ENCODE measurements around the gene ENDOV. TPM values are rescaled to one million over a fixed set of nuclear protein-coding genes. Genes with fewer than 3 reads are reported as not detected.

The ENDOV gene
- total RNA-seq, 1 donor from 2014 or later, result 7.8 TPM

GRCh38 chr17:80477647-80478478 lies 62.9 kb downstream of the ENDOV start:
- peaks cover 75 to 91% (median 90%) of the 10 kb centered on the region in 3 donors for H3K27me3 ChIP-seq (ENCODE audit: control insufficient read depth in 3 of 3, insufficient read depth in 3 of 3, low read length in 3 of 3)
- no peaks in the 10 kb centered on the region for H3K9me3 ChIP-seq (ENCODE audit: control insufficient read depth in 3 of 3, low read length in 3 of 3)
- peak overlapping the region in 2 of 3 donors; percentile 3 to 23 for H3K9ac ChIP-seq (ENCODE audit: low read depth in 1 of 3, low read length in 3 of 3)
- peak overlapping the region in 2 of 3 donors; percentile 45 to 54 for H3K4me3 ChIP-seq (ENCODE audit: low read length in 3 of 3)
- H3K27ac ChIP-seq (ENCODE audit: low read depth, low read length), result no peak overlapping the region
- no peaks in the 10 kb centered on the region for H3K36me3 ChIP-seq (ENCODE audit: control insufficient read depth in 3 of 3, insufficient read depth in 3 of 3, low read length in 3 of 3)
- peaks cover 22 to 31% (median 24%) of the 10 kb centered on the region in 3 donors for H3K4me1 ChIP-seq (ENCODE audit: control insufficient read depth in 3 of 3, insufficient read depth in 3 of 3, low read length in 3 of 3)

- Histone ChIP-seq H3K9me3 (ENCODE audit: control insufficient read depth in 3 of 3, low read length in 3 of 3) (no peaks in the 10 kb centered on the region), H3K27ac (ENCODE audit: low read depth, low read length) (no peak overlapping the region), H3K36me3 (ENCODE audit: control insufficient read depth in 3 of 3, insufficient read depth in 3 of 3, low read length in 3 of 3) (no peaks in the 10 kb centered on the region), H3K4me3 (ENCODE audit: low read length in 3 of 3) (peak overlapping the region; percentile 7 to 54 (median 45)), H3K9ac (ENCODE audit: low read depth in 1 of 3, low read length in 3 of 3) (peak overlapping the region in 2 of 3 donors; percentile 3 to 23), H3K27me3 (ENCODE audit: control insufficient read depth in 3 of 3, insufficient read depth in 3 of 3, low read length in 3 of 3) (peaks cover 68 to 86% (median 85%) of the 10 kb centered on the region in 3 donors), H3K4me1 (ENCODE audit: control insufficient read depth in 3 of 3, insufficient read depth in 3 of 3, low read length in 3 of 3) (peaks cover 22 to 31% (median 24%) of the 10 kb centered on the region in 3 donors)
These were observed 63.7 kb downstream of the ENDOV start for GRCh38 chr17:80478487-80479245.

- peaks cover 63 to 80% (median 79%) of the 10 kb centered on the region in 3 donors for H3K27me3 ChIP-seq (ENCODE audit: control insufficient read depth in 3 of 3, insufficient read depth in 3 of 3, low read length in 3 of 3)
These were observed 64.2 kb downstream of the ENDOV start for GRCh38 chr17:80479246-80479566.

GRCh38 chr17:80480248-80480647 lies 65.3 kb downstream of the ENDOV start:
- H3K4me3 ChIP-seq (ENCODE audit: low read length in 3 of 3), result no peak overlapping the region
- no peak overlapping the region for H3K9ac ChIP-seq (ENCODE audit: low read depth in 1 of 3, low read length in 3 of 3)
- no peak overlapping the region for H3K27ac ChIP-seq (ENCODE audit: low read depth, low read length)
- peaks cover 12 to 15% (median 15%) of the 10 kb centered on the region in 3 donors for H3K4me1 ChIP-seq (ENCODE audit: control insufficient read depth in 3 of 3, insufficient read depth in 3 of 3, low read length in 3 of 3)
- no peaks in the 10 kb centered on the region for H3K36me3 ChIP-seq (ENCODE audit: control insufficient read depth in 3 of 3, insufficient read depth in 3 of 3, low read length in 3 of 3)
- H3K27me3 ChIP-seq (ENCODE audit: control insufficient read depth in 3 of 3, insufficient read depth in 3 of 3, low read length in 3 of 3), result peaks cover 54 to 71% (median 69%) of the 10 kb centered on the region in 3 donors
- no peaks in the 10 kb centered on the region for H3K9me3 ChIP-seq (ENCODE audit: control insufficient read depth in 3 of 3, low read length in 3 of 3)

More at GRCh38 chr17:80479246-80479566, 64.2 kb downstream of the ENDOV start:
- Histone ChIP-seq H3K27ac (ENCODE audit: low read depth, low read length) (no peak overlapping the region), H3K4me3 (ENCODE audit: low read length in 3 of 3) (no peak overlapping the region), H3K9ac (ENCODE audit: low read depth in 1 of 3, low read length in 3 of 3) (no peak overlapping the region), H3K4me1 (ENCODE audit: control insufficient read depth in 3 of 3, insufficient read depth in 3 of 3, low read length in 3 of 3) (peaks cover 22 to 25% (median 24%) of the 10 kb centered on the region in 3 donors), H3K9me3 (ENCODE audit: control insufficient read depth in 3 of 3, low read length in 3 of 3) (no peaks in the 10 kb centered on the region), H3K36me3 (ENCODE audit: control insufficient read depth in 3 of 3, insufficient read depth in 3 of 3, low read length in 3 of 3) (no peaks in the 10 kb centered on the region)

- H3K9me3 ChIP-seq (ENCODE audit: control insufficient read depth in 3 of 3, low read length in 3 of 3), result no peaks in the 10 kb centered on the region
- H3K4me1 ChIP-seq (ENCODE audit: control insufficient read depth in 3 of 3, insufficient read depth in 3 of 3, low read length in 3 of 3), result peaks cover 7 to 9% (median 8%) of the 10 kb centered on the region in 3 donors
- H3K4me3 ChIP-seq (ENCODE audit: low read length in 3 of 3), result no peak overlapping the region
- no peaks in the 10 kb centered on the region for H3K36me3 ChIP-seq (ENCODE audit: control insufficient read depth in 3 of 3, insufficient read depth in 3 of 3, low read length in 3 of 3)
- no peak overlapping the region for H3K9ac ChIP-seq (ENCODE audit: low read depth in 1 of 3, low read length in 3 of 3)
- peaks cover 52 to 72% (median 64%) of the 10 kb centered on the region in 3 donors for H3K27me3 ChIP-seq (ENCODE audit: control insufficient read depth in 3 of 3, insufficient read depth in 3 of 3, low read length in 3 of 3)
- H3K27ac ChIP-seq (ENCODE audit: low read depth, low read length), result no peak overlapping the region
These were observed 66.5 kb downstream of the ENDOV start for GRCh38 chr17:80481284-80482057.

GRCh38 chr17:80482058-80482318 lies 67.0 kb downstream of the ENDOV start:
- Histone ChIP-seq H3K36me3 (ENCODE audit: control insufficient read depth in 3 of 3, insufficient read depth in 3 of 3, low read length in 3 of 3) (no peaks in the 10 kb centered on the region), H3K27me3 (ENCODE audit: control insufficient read depth in 3 of 3, insufficient read depth in 3 of 3, low read length in 3 of 3) (peaks cover 51 to 74% (median 64%) of the 10 kb centered on the region in 3 donors), H3K9ac (ENCODE audit: low read depth in 1 of 3, low read length in 3 of 3) (no peak overlapping the region), H3K4me3 (ENCODE audit: low read length in 3 of 3) (no peak overlapping the region), H3K9me3 (ENCODE audit: control insufficient read depth in 3 of 3, low read length in 3 of 3) (no peaks in the 10 kb centered on the region), H3K4me1 (ENCODE audit: control insufficient read depth in 3 of 3, insufficient read depth in 3 of 3, low read length in 3 of 3) (peaks cover 6 to 13% (median 7%) of the 10 kb centered on the region in 3 donors), H3K27ac (ENCODE audit: low read depth, low read length) (no peak overlapping the region)

GRCh38 chr17:80482555-80483308 lies 67.8 kb downstream of the ENDOV start:
- peaks cover 58 to 74% (median 63%) of the 10 kb centered on the region in 3 donors for H3K27me3 ChIP-seq (ENCODE audit: control insufficient read depth in 3 of 3, insufficient read depth in 3 of 3, low read length in 3 of 3)
- H3K4me1 ChIP-seq (ENCODE audit: control insufficient read depth in 3 of 3, insufficient read depth in 3 of 3, low read length in 3 of 3), result peaks cover 6 to 13% (median 7%) of the 10 kb centered on the region in 3 donors
- no peak overlapping the region for H3K4me3 ChIP-seq (ENCODE audit: low read length in 3 of 3)
- peaks cover 0 to 3% (median 0%) of the 10 kb centered on the region in 3 donors for H3K9me3 ChIP-seq (ENCODE audit: control insufficient read depth in 3 of 3, low read length in 3 of 3)
- no peak overlapping the region for H3K27ac ChIP-seq (ENCODE audit: low read depth, low read length)
- no peaks in the 10 kb centered on the region for H3K36me3 ChIP-seq (ENCODE audit: control insufficient read depth in 3 of 3, insufficient read depth in 3 of 3, low read length in 3 of 3)
- no peak overlapping the region for H3K9ac ChIP-seq (ENCODE audit: low read depth in 1 of 3, low read length in 3 of 3)

- Histone ChIP-seq H3K9me3 (ENCODE audit: control insufficient read depth in 3 of 3, low read length in 3 of 3) (peaks cover 0 to 3% (median 0%) of the 10 kb centered on the region in 3 donors), H3K9ac (ENCODE audit: low read depth in 1 of 3, low read length in 3 of 3) (no peak overlapping the region), H3K36me3 (ENCODE audit: control insufficient read depth in 3 of 3, insufficient read depth in 3 of 3, low read length in 3 of 3) (no peaks in the 10 kb centered on the region), H3K27ac (ENCODE audit: low read depth, low read length) (no peak overlapping the region), H3K27me3 (ENCODE audit: control insufficient read depth in 3 of 3, insufficient read depth in 3 of 3, low read length in 3 of 3) (peaks cover 43 to 58% (median 47%) of the 10 kb centered on the region in 3 donors), H3K4me1 (ENCODE audit: control insufficient read depth in 3 of 3, insufficient read depth in 3 of 3, low read length in 3 of 3) (peaks cover 0 to 5% (median 0%) of the 10 kb centered on the region in 3 donors), H3K4me3 (ENCODE audit: low read length in 3 of 3) (no peak overlapping the region)
These were observed 70.9 kb downstream of the ENDOV start for GRCh38 chr17:80485846-80486245.

GRCh38 chr17:80486692-80487091 lies 71.7 kb downstream of the ENDOV start:
- H3K27ac ChIP-seq (ENCODE audit: low read depth, low read length), result no peak overlapping the region
- H3K9me3 ChIP-seq (ENCODE audit: control insufficient read depth in 3 of 3, low read length in 3 of 3), result peaks cover 0 to 3% (median 0%) of the 10 kb centered on the region in 3 donors
- peaks cover 0 to 5% (median 0%) of the 10 kb centered on the region in 3 donors for H3K4me1 ChIP-seq (ENCODE audit: control insufficient read depth in 3 of 3, insufficient read depth in 3 of 3, low read length in 3 of 3)
- no peak overlapping the region for H3K9ac ChIP-seq (ENCODE audit: low read depth in 1 of 3, low read length in 3 of 3)
- peaks cover 39 to 54% (median 45%) of the 10 kb centered on the region in 3 donors for H3K27me3 ChIP-seq (ENCODE audit: control insufficient read depth in 3 of 3, insufficient read depth in 3 of 3, low read length in 3 of 3)
- H3K36me3 ChIP-seq (ENCODE audit: control insufficient read depth in 3 of 3, insufficient read depth in 3 of 3, low read length in 3 of 3), result no peaks in the 10 kb centered on the region
- no peak overlapping the region for H3K4me3 ChIP-seq (ENCODE audit: low read length in 3 of 3)

All from skeletal muscle tissue (tissue), 4 donors.